ENCODE results near the gene FLT3.
A peak's percentile ranks its signal among the peaks of the same experiment; 100 is the strongest.

Gene FLT3

DNA sequence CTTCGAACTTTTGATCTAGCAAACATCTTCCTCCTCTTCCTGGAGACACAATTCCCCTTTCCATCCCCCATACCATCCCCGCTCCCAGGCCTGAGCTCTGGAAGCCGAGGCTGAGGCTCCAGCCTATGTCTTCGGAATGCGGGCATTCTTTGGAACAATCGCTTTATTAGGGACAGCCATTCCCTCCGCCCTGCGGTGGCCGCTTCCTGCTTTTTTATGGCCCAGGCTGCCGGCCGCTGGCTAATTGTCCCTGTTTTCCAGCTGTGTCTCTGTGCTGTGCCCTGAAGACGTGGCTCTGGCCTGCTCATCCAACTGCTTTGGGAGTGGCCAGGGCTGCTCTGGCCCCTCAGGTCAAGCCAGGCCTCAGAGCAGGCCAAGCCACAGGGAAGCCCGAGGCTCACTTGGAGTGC is 129.1 kb downstream of the FLT3 start:
- Histone ChIP-seq H3K36me3 (ENCODE audit: control insufficient read depth in 4 of 4, insufficient read depth in 4 of 4, low read length in 3 of 4) (no peaks in the 10 kb centered on the region), H3K27ac (ENCODE audit: insufficient read depth in 1 of 2, low read depth in 1 of 2, low read length in 2 of 2, poor library complexity in 1 of 2, severe bottlenecking in 2 of 2) (no peak overlapping the region), H3K27me3 (replicated peaks in 2 of 5; ENCODE audit: control insufficient read depth in 4 of 5, insufficient read depth in 5 of 5, low read length in 4 of 5) (peaks cover 16 to 100% (median 62%) of the 10 kb centered on the region in 5 experiments), H3K9me3 (ENCODE audit: control extremely low read depth in 1 of 5, control insufficient read depth in 4 of 5, insufficient read depth in 2 of 5, low read depth in 1 of 5, low read length in 4 of 5) (no peaks in the 10 kb centered on the region), H3K4me3 (ENCODE audit: control insufficient read depth in 1 of 7, extremely low read depth in 1 of 7, insufficient read depth in 4 of 7, low read depth in 2 of 7, low read length in 6 of 7) (no peak overlapping the region), H3K4me1 (ENCODE audit: control extremely low read depth in 1 of 4, control insufficient read depth in 4 of 4, insufficient read depth in 4 of 4, low read length in 3 of 4) (peaks cover 0 to 45% (median 30%) of the 10 kb centered on the region in 4 experiments)
- POLR2A ChIA-PET, result no interaction called here
- CTCF ChIA-PET, result interaction anchor here (1.2 to 4.3 kb wide), 6 partner anchors 12 to 145 kb away, joined by 3 to 18 read pairs (median 9); no protein-coding TSS in a partner anchor
- 28% methylated on average over 12 of the region's 13 CpGs for WGBS (ENCODE audit: insufficient coverage)
- DNase-seq, result no peak

DNA sequence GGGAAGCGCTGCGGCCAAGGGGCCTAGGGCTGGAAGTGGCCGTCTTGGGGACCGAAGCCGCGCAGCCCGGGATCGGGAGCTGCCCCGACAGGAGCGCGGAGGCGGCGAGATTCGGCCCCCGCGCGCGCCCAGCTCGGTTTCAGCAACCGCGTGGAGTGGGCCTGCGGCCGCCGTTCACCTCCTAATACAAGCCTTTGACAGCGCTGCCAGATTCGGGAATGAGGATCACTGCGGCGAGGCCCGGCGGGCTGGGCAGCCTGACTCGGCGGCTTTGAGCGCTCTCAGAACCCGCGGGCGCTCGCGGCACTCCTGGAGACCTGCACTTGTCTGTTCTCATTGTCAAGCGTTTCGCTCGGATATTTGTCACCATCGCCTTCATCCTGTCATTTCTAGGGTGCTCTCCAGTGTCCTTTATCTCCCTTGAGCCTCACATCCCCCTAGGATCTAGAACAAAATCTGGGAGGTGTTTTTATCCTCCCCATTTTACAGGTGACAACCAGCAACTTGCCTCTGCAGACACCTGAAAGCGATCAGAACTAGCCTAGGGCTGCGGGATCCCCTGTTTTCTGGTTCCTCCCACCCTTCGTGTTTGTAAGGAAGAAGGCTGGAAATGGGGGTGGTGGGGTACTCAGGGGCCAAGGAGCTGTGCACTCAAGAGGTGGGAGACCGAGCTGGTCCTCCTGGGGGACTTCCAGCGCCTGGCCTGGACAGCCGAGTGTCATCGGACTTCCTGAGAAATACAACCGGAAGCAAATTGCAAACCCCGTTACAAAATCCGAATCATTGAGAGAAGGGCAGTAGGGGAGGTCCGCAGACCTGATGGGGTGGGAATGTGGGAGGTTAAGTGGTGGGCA is 129.8 kb downstream of the FLT3 start:
- peaks cover 16 to 100% (median 61%) of the 10 kb centered on the region in 5 experiments for H3K27me3 ChIP-seq (replicated peaks in 2 of 5; ENCODE audit: control insufficient read depth in 4 of 5, insufficient read depth in 5 of 5, low read length in 4 of 5)
- ChIA-PET CTCF (interaction anchor here (0.8 to 4.3 kb wide), 11 partner anchors 11 to 608 kb away, joined by 3 to 18 read pairs (median 6); no protein-coding TSS in a partner anchor), POLR2A (no interaction called here)
- peaks cover 0 to 41% (median 28%) of the 10 kb centered on the region in 4 experiments for H3K4me1 ChIP-seq (ENCODE audit: control extremely low read depth in 1 of 4, control insufficient read depth in 4 of 4, insufficient read depth in 4 of 4, low read length in 3 of 4)
- H3K9me3 ChIP-seq (ENCODE audit: control extremely low read depth in 1 of 5, control insufficient read depth in 4 of 5, insufficient read depth in 2 of 5, low read depth in 1 of 5, low read length in 4 of 5), result no peaks in the 10 kb centered on the region
- WGBS (ENCODE audit: insufficient coverage), result 5% methylated on average over 35 of the region's 53 CpGs
- H3K36me3 ChIP-seq (ENCODE audit: control insufficient read depth in 4 of 4, insufficient read depth in 4 of 4, low read length in 3 of 4), result no peaks in the 10 kb centered on the region
- H3K27ac ChIP-seq (ENCODE audit: insufficient read depth in 1 of 2, low read depth in 1 of 2, low read length in 2 of 2, poor library complexity in 1 of 2, severe bottlenecking in 2 of 2), result no peak overlapping the region
- no peak for DNase-seq
- no peak overlapping the region for H3K4me3 ChIP-seq (ENCODE audit: control insufficient read depth in 1 of 7, extremely low read depth in 1 of 7, insufficient read depth in 4 of 7, low read depth in 2 of 7, low read length in 6 of 7)

DNA sequence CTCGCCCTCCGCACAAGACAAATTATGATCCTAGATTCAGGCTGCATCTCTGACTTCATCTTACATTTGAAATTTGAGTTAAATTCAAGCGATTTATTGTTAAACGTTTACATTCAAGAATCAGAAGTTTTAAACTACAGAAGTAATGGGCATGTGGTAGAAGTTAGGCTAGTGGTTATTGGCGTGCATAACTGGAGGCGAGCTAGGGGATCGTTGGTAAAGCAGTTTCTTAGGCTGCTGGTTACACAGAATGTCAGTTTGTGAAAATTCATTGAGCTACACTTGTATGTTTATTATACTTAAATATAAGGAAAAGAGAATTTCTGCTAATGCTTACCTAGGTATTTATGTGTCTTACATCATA is 130.5 kb downstream of the FLT3 start:
- Histone ChIP-seq H3K27me3 (replicated peaks in 2 of 5; ENCODE audit: control insufficient read depth in 4 of 5, insufficient read depth in 5 of 5, low read length in 4 of 5) (peaks cover 16 to 100% (median 61%) of the 10 kb centered on the region in 5 experiments), H3K36me3 (ENCODE audit: control insufficient read depth in 4 of 4, insufficient read depth in 4 of 4, low read length in 3 of 4) (no peaks in the 10 kb centered on the region), H3K4me1 (ENCODE audit: control extremely low read depth in 1 of 4, control insufficient read depth in 4 of 4, insufficient read depth in 4 of 4, low read length in 3 of 4) (peaks cover 0 to 37% (median 27%) of the 10 kb centered on the region in 4 experiments), H3K27ac (ENCODE audit: insufficient read depth in 1 of 2, low read depth in 1 of 2, low read length in 2 of 2, poor library complexity in 1 of 2, severe bottlenecking in 2 of 2) (no peak overlapping the region), H3K9me3 (ENCODE audit: control extremely low read depth in 1 of 5, control insufficient read depth in 4 of 5, insufficient read depth in 2 of 5, low read depth in 1 of 5, low read length in 4 of 5) (no peaks in the 10 kb centered on the region), H3K4me3 (ENCODE audit: control insufficient read depth in 1 of 7, extremely low read depth in 1 of 7, insufficient read depth in 4 of 7, low read depth in 2 of 7, low read length in 6 of 7) (no peak overlapping the region)
- no peak for DNase-seq
- ChIA-PET POLR2A (interaction anchor here (0.9 kb wide), 1 partner anchor 9 kb away, joined by 4 read pairs; no protein-coding TSS in a partner anchor), CTCF (interaction anchor here (0.8 to 4.3 kb wide), 9 partner anchors 11 to 608 kb away, joined by 3 to 18 read pairs (median 6); no protein-coding TSS in a partner anchor)
- WGBS (ENCODE audit: insufficient coverage), result no CpG with 5 or more reads among the region's 7 CpGs

DNA sequence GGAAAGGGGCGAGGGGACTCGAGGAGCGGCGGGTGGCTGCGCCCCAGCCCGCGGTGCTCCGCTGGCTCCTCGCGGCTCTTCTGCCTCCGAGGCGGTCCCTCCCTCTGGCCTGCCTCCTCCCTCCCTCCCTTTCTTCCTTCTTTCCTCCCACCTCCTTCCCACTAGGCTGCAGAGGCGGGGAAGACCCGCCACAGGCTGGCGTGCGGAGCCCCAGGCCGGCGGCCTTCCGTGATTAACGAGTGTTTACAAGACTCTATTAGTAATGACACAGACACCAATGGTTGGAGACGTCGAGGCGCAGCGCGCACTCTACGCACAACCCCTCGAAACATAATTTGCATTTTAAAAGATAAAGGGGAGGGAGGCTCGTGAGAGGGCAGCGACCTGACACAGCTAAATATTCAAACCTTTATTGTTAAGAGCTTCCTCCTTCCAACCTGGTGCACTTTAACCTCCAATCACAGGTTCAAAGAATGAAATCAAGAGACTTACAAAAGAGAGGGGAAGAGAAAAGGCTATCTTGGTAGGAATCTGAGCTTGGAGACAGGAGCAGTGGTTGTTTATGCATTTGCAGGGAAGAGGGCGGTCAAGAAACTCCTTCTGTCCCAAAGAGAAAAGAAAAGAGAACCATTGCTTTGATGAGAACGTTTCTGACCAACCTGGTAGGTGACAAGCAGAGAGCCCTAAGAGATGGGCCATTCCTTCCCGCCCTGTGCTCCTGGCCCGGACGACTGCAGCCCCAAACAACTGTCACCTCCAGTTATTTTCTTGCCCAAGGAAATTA is 131.1 kb downstream of the FLT3 start, which contains the start of gene CDX2:
Gene CDX2, minus strand, starts transcription at position 234 of the 784 bp plus-strand sequence. CDS start 309 bp downstream, outside the sequence.
- no peak within 1 kb of the TSS for H3K27ac ChIP-seq (ENCODE audit: insufficient read depth in 1 of 2, low read depth in 1 of 2, low read length in 2 of 2, poor library complexity in 1 of 2, severe bottlenecking in 2 of 2)
- H3K4me3 ChIP-seq (ENCODE audit: control insufficient read depth in 1 of 7, extremely low read depth in 1 of 7, insufficient read depth in 4 of 7, low read depth in 2 of 7, low read length in 6 of 7), result peak within 1 kb of the TSS in 5 of 7 experiments; percentile 7 to 62 (median 54)
- DNase-seq, result no peak
- H3K9me3 ChIP-seq (ENCODE audit: control extremely low read depth in 1 of 5, control insufficient read depth in 4 of 5, insufficient read depth in 2 of 5, low read depth in 1 of 5, low read length in 4 of 5), result no peaks in the 10 kb centered on the region
- peaks cover 11 to 100% (median 64%) of the 10 kb centered on the region in 5 experiments for H3K27me3 ChIP-seq (replicated peaks in 2 of 5; ENCODE audit: control insufficient read depth in 4 of 5, insufficient read depth in 5 of 5, low read length in 4 of 5)
- CTCF ChIA-PET, result interaction anchor here (1.0 to 4.3 kb wide), 10 partner anchors 9 to 607 kb away, joined by 3 to 18 read pairs (median 6); no protein-coding TSS in a partner anchor
- 4% methylated on average over 20 of the region's 34 CpGs for WGBS (ENCODE audit: insufficient coverage)
- peaks cover 0 to 37% (median 27%) of the 10 kb centered on the region in 4 experiments for H3K4me1 ChIP-seq (ENCODE audit: control extremely low read depth in 1 of 4, control insufficient read depth in 4 of 4, insufficient read depth in 4 of 4, low read length in 3 of 4)
- H3K36me3 ChIP-seq (ENCODE audit: control insufficient read depth in 4 of 4, insufficient read depth in 4 of 4, low read length in 3 of 4), result no peaks in the 10 kb centered on the region
- POLR2A ChIA-PET, result interaction anchor here (0.9 kb wide), 1 partner anchor 9 kb away, joined by 4 read pairs; no protein-coding TSS in a partner anchor

DNA sequence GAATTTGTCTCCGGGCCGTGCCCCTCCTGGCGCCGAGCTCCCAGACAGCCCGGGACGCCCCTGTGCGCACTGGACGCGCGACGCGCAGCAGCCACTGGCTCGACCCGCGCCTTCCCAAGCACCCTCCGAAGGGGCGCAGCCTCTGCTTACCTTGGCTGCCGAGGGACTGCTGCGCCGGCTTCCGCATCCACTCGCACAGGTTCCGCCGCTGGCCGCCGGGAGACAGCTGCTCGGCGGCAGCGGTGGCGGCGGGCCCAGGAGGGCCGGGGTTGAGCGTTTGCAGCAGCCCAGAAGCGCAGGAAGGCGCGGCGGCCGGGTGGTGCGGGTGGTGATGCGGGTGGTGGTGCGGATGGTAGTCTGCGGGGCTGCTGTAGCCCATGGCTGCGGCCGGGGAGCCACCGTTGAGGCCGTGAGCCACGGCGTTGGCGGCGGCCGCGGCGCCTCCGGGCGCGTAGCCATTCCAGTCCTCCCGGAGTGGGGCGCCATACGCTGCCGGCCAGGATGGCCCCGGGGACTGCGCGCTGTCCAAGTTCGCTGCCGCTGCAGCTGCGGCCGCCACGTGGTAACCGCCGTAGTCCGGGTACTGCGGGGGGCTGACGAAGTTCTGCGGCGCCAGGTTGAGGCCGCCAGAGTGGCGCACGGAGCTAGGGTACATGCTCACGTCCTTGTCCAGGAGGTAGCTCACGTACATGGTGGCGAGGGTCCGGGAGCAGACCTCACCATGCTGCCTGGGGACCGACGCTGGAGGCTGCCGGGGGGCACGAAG is 131.9 kb downstream of the FLT3 start:
- peaks cover 10 to 100% (median 66%) of the 10 kb centered on the region in 5 experiments for H3K27me3 ChIP-seq (replicated peaks in 2 of 5; ENCODE audit: control insufficient read depth in 4 of 5, insufficient read depth in 5 of 5, low read length in 4 of 5)
- CTCF ChIA-PET, result interaction anchor here (0.9 to 3.8 kb wide), 11 partner anchors 8 to 1022 kb away, joined by 3 to 18 read pairs (median 6); no protein-coding TSS in a partner anchor
- peaks cover 0 to 37% (median 27%) of the 10 kb centered on the region in 4 experiments for H3K4me1 ChIP-seq (ENCODE audit: control extremely low read depth in 1 of 4, control insufficient read depth in 4 of 4, insufficient read depth in 4 of 4, low read length in 3 of 4)
- no peaks in the 10 kb centered on the region for H3K36me3 ChIP-seq (ENCODE audit: control insufficient read depth in 4 of 4, insufficient read depth in 4 of 4, low read length in 3 of 4)
- DNase-seq, result peak in 2 of 3 donors; percentile 60 to 68
- no peak overlapping the region for H3K27ac ChIP-seq (ENCODE audit: insufficient read depth in 1 of 2, low read depth in 1 of 2, low read length in 2 of 2, poor library complexity in 1 of 2, severe bottlenecking in 2 of 2)
- no peaks in the 10 kb centered on the region for H3K9me3 ChIP-seq (ENCODE audit: control extremely low read depth in 1 of 5, control insufficient read depth in 4 of 5, insufficient read depth in 2 of 5, low read depth in 1 of 5, low read length in 4 of 5)
- peak overlapping the region in 5 of 7 experiments; percentile 7 to 62 (median 54) for H3K4me3 ChIP-seq (ENCODE audit: control insufficient read depth in 1 of 7, extremely low read depth in 1 of 7, insufficient read depth in 4 of 7, low read depth in 2 of 7, low read length in 6 of 7)
- POLR2A ChIA-PET, result interaction anchor here (1.2 kb wide), 1 partner anchor 10 kb away, joined by 4 read pairs; no protein-coding TSS in a partner anchor
- WGBS (ENCODE audit: insufficient coverage), result 2% methylated on average over 79 of the region's 86 CpGs

DNA sequence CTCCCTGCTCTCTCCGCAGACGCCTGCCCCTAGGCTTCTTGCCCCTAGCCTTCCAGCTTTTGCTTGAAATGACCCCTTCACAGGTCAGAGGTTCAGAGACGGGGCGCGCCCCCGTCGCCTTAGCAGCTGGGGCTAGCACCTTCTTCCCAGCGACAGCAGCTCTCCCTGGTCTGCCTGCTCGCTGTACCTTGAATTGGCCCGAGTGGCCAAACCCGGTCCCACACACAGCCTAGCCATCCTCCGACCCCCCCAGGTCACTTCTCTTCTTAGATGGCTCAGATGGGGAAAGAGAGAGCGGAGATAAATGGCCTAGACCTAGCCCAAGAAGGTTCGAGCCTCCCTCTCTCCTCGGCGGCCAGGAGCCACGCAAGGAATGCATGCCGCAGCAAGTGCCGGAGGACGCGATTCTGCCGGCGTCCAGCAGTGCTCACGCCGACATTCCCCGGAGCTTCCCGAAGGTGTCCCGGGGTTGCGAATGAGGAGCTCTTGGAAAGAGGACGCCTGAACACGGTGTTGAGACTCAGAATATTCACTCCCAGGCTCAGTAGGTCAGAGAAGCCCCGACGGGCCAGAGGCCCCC is 132.6 kb downstream of the FLT3 start:
- peak overlapping the region in 3 of 7 experiments; percentile 10 to 61 (median 54) for H3K4me3 ChIP-seq (ENCODE audit: control insufficient read depth in 1 of 7, extremely low read depth in 1 of 7, insufficient read depth in 4 of 7, low read depth in 2 of 7, low read length in 6 of 7)
- DNase-seq, result no peak
- 0% methylated on average over 16 of the region's 33 CpGs for WGBS (ENCODE audit: insufficient coverage)
- no peaks in the 10 kb centered on the region for H3K36me3 ChIP-seq (ENCODE audit: control insufficient read depth in 4 of 4, insufficient read depth in 4 of 4, low read length in 3 of 4)
- H3K9me3 ChIP-seq (ENCODE audit: control extremely low read depth in 1 of 5, control insufficient read depth in 4 of 5, insufficient read depth in 2 of 5, low read depth in 1 of 5, low read length in 4 of 5), result no peaks in the 10 kb centered on the region
- POLR2A ChIA-PET, result interaction anchor here (1.2 kb wide), 1 partner anchor 9 kb away, joined by 4 read pairs; no protein-coding TSS in a partner anchor
- CTCF ChIA-PET, result interaction anchor here (0.9 to 2.2 kb wide), 6 partner anchors 8 to 1021 kb away, joined by 3 to 7 read pairs (median 5); no protein-coding TSS in a partner anchor
- peaks cover 10 to 100% (median 64%) of the 10 kb centered on the region in 5 experiments for H3K27me3 ChIP-seq (replicated peaks in 2 of 5; ENCODE audit: control insufficient read depth in 4 of 5, insufficient read depth in 5 of 5, low read length in 4 of 5)
- peaks cover 0 to 37% (median 27%) of the 10 kb centered on the region in 4 experiments for H3K4me1 ChIP-seq (ENCODE audit: control extremely low read depth in 1 of 4, control insufficient read depth in 4 of 4, insufficient read depth in 4 of 4, low read length in 3 of 4)
- H3K27ac ChIP-seq (ENCODE audit: insufficient read depth in 1 of 2, low read depth in 1 of 2, low read length in 2 of 2, poor library complexity in 1 of 2, severe bottlenecking in 2 of 2), result no peak overlapping the region
